HG03521 (cell line): ENCODE measurements around the gene SMIM5.

Experiments
- ATAC-seq: cut with Tn5 transposase; IDR thresholded peaks from one replicate; pipeline ENCODE4 v1.9.1; 2021; ENCODE audit warnings: mild to moderate bottlenecking, moderate library complexity; ENCODE audit not compliant: unreplicated experiment

The SMIM5 gene

GRCh38 chr17:75602644-75603043, 30.6 kb upstream of the SMIM5 start:
- ATAC-seq: no peak

- ATAC-seq: no peak
Observed at GRCh38 chr17:75603123-75603522, 30.1 kb upstream of the SMIM5 start.

GRCh38 chr17:75604034-75604695, 29.1 kb upstream of the SMIM5 start:
- no peak for ATAC-seq

- ATAC-seq: no peak
Observed at GRCh38 chr17:75605790-75606189, 27.4 kb upstream of the SMIM5 start.

GRCh38 chr17:75607086-75607485, 26.1 kb upstream of the SMIM5 start:
- ATAC-seq: no peak

- ATAC-seq: no peak
Observed at GRCh38 chr17:75610103-75610984, 22.9 kb upstream of the SMIM5 start.

- ATAC-seq: no peak
Observed at GRCh38 chr17:75611851-75612429, 21.3 kb upstream of the SMIM5 start.

GRCh38 chr17:75612906-75613626, 20.2 kb upstream of the SMIM5 start:
- no peak for ATAC-seq

GRCh38 chr17:75614006-75614405, 19.2 kb upstream of the SMIM5 start:
- ATAC-seq: no peak

- no peak for ATAC-seq
Observed at GRCh38 chr17:75614556-75615270, 18.5 kb upstream of the SMIM5 start.

GRCh38 chr17:75615301-75615700, 17.9 kb upstream of the SMIM5 start:
- ATAC-seq: no peak

- no peak for ATAC-seq
Observed at GRCh38 chr17:75616521-75617122, 16.6 kb upstream of the SMIM5 start.

- no peak for ATAC-seq
Observed at GRCh38 chr17:75617218-75617617, 16.0 kb upstream of the SMIM5 start.

GRCh38 chr17:75617675-75618074, 15.6 kb upstream of the SMIM5 start:
- ATAC-seq: no peak

- no peak for ATAC-seq
Observed at GRCh38 chr17:75619506-75620431, 13.5 kb upstream of the SMIM5 start.

- no peak for ATAC-seq
Observed at GRCh38 chr17:75621489-75621888, 11.7 kb upstream of the SMIM5 start.

- ATAC-seq: no peak
Observed at GRCh38 chr17:75622076-75622475, 11.2 kb upstream of the SMIM5 start.

- no peak for ATAC-seq
Observed at GRCh38 chr17:75622771-75623273, 10.4 kb upstream of the SMIM5 start.

- ATAC-seq: no peak
Observed at GRCh38 chr17:75623386-75623785, 9.8 kb upstream of the SMIM5 start.
